Left hindlimb (tissue), 1 donor: ENCODE data around the gene IQCK.
A peak's percentile ranks its signal among the peaks of the same experiment; 100 is the strongest.

Experiments used
- DNase-seq: peaks from one replicate; pipeline ENCODE4 v3.0.0-alpha.2; 2018

IQCK gene

DNA sequence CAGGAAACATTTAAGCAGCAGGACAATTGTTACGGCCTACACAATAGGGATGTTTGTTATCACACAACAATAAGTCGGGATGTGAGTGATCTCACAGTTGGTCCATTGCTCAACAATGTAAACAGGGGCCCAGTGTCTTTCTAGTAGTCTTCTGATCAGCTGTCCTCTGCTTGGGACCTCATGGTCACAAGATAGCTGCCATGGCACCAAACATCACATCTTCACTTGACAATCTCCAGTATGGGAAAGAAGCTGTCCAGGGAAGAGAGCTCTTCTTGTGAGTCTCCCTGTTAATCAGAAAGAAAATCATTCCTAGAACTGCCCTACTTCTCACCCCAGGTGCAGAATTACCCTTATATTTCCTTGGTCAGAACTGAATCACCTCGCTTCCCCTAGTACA lies 172.8 kb downstream of the IQCK start:
- no peak for DNase-seq

GRCh38 chr16:19892902-19893301 lies 174.8 kb downstream of the IQCK start:
- DNase-seq, result no peak

DNA sequence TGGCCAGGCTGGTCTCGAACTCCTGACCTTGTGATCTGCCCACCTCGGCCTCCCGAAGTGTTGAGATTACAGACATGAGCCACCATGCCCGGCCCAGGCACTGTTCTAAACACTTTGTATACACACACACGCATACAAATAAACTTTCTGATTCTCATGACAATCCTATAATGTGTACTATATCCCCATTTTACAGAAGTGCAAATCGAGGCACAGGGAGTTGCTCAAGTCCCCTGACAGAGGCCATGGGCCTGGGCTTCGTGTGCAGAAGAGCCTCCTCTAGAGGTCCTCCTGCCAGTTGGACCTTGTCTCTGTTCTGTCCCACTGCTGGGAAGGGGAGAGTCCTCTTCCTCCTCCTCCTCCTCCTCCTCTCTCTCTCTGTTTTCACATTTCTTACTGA lies 176.5 kb downstream of the IQCK start:
- no peak for DNase-seq

DNA sequence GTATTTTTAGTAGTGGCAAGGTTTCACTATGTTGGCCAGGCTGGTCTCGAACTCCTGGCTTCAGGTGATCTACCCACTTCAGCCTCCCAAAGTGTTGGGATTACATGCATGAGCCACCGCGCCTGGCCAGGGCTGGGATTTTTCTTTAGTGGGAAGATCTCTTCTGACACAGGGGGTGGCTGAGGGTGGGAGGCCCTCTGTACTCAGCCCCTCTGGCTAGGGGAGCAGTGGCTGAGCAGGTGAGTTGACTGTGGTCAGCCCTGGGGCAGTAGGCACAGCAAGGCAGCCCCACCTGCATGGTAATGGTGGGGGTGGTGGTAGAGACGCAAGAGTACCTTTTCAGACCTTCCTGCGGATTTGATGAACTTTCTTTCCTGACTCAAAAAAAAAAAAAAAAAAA lies 178.9 kb downstream of the IQCK start:
- no peak for DNase-seq

DNA sequence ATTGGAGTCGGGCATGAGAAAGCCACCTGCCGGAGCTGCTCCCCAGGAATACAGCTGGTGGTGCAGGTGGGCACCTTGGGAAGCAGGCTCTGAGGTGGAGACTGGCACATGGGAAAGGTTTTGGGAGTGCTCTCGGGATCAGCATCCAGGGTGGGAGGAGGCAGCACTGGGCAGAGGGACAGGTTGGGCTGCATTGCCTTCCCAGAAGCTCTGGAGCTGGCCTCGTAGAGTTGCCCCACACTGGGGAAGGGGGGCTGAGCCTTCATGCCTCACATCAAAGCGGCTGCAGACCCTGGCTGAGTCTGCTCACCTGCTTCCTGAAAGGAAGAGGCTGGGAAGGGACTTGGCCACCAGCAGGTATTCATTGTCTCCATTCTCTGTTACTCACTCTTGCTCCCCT lies 180.1 kb downstream of the IQCK start:
- no peak for DNase-seq

DNA sequence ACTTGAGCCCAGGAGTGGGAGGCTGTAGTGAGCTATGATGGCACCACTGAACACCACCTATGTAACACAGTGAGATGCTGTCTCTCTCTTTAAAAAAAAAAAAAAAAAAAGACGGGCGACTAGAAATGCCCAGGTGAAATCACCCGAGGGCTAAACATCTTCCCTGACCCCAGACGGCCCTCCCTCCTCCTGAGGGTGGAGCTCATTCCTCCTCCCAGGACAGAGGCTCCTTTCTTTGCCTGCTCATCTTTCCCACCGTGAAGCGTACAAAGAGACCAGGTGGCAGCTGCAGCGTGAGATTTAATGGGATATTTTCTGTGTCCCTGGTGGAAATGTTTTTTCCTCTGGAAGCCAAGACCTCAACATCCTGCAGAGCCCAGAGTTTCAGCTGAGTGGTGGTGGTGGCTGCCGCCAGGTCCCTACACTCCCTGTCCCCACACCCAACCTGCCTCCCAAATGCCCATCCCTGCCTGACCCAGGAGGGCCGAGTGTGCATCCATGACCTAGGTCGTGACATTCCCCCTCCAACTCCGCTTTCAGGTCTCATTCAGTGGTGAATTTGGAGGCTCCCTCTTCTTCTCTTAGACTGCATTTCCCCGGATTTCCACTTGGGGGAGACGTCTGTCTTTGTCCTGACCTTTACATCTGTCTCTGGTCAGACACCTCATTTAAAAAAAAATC lies 181.0 kb downstream of the IQCK start:
- DNase-seq, result no peak

DNA sequence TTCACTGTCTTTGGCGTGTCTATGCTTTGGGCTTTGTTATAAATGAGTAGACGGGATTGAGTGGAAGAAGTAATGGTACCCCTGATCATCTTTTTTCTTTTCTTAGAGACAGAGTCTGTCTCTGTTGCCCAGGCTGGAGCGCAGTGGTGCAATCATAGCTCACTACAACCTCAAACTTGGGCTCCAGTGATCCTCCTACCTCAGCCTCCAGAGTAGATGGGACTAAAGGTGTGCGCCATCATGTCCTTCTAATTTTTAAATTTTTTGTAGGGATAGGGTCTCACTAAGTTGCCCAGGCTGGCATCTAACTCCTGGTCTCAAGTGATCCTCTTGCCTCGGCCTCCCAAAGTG lies 181.5 kb downstream of the IQCK start:
- no peak for DNase-seq

DNA sequence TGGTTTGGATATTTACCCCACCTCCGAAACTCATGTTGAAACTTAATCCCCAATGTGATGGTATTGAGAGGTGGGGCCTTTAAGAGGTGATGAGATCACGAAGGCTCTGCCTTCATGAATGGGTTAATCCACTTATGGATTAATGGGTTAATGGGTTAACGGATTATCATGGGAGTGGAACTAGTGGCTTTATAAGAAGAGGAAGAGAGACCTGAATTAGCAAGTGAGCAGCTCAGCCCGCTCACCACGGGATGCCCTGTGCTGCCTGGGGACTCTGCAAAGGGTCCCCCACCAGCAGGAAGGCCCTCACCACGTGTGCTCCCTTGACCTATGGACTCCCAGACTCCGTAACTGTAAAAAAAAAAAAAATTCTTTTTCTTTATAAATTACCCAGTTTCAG lies 183.1 kb downstream of the IQCK start:
- DNase-seq, result no peak

GRCh38 chr16:19907161-19907992 lies 189.3 kb downstream of the IQCK start:
- peak; percentile 66 for DNase-seq
